ENCODE results near the gene RPL18A. TPM values are rescaled to one million over a fixed set of nuclear protein-coding genes. Genes with fewer than 3 reads are reported as not detected.
A peak's percentile ranks its signal among the peaks of the same experiment; 100 is the strongest.

Gene RPL18A
- total RNA-seq, 1 donor from 2014 or later = 975 TPM

GRCh38 chr19:17860993-17861360, 1.3 kb downstream of the RPL18A start:
- no peak overlapping the region for H3K27ac Mint-ChIP-seq
- peaks cover 4% of the 10 kb centered on the region for H3K36me3 ChIP-seq

GRCh38 chr19:17861542-17862402, 2.1 kb downstream of the RPL18A start:
- H3K9ac ChIP-seq = no peak overlapping the region
- H3K27ac ChIP-seq = no peak overlapping the region
- H3K4me1 ChIP-seq = peaks cover 7% of the 10 kb centered on the region
- peaks cover 20% of the 10 kb centered on the region for H3K27me3 Mint-ChIP-seq (ENCODE audit: insufficient read depth, low read depth)
- H4K20me1 ChIP-seq (ENCODE audit: low read depth) = peaks cover 52% of the 10 kb centered on the region
- no peak for TF ChIP-seq EZH2phosphoT487 (IDR thresholded peaks at IDR 0.05)
- no peak for DNase-seq (ENCODE audit: low spot score)
- H3K9me3 ChIP-seq (ENCODE audit: low read depth) = no peaks in the 10 kb centered on the region
- H3K36me3 ChIP-seq = peaks cover 4% of the 10 kb centered on the region
- peak overlapping the region; percentile 94 for H3K4me3 ChIP-seq
- peaks cover 58% of the 10 kb centered on the region for H3F3A ChIP-seq (ENCODE audit: low read depth)
- H3K9me3 Mint-ChIP-seq = no peaks in the 10 kb centered on the region
- no peaks in the 10 kb centered on the region for H3K27me3 ChIP-seq
- H3K4me2 ChIP-seq = peak overlapping the region; percentile 100
- peaks cover 32% of the 10 kb centered on the region for H3K36me3 Mint-ChIP-seq
- H3K4me3 Mint-ChIP-seq = peak overlapping the region; percentile 100
- no peak overlapping the region for H2AFZ ChIP-seq (replicated peaks)
- peaks cover 25% of the 10 kb centered on the region for H3K4me1 Mint-ChIP-seq
- no peak overlapping the region for H3K27ac Mint-ChIP-seq
- peaks cover 32% of the 10 kb centered on the region for H3K79me2 ChIP-seq (ENCODE audit: low read depth)

More at GRCh38 chr19:17860993-17861360, 1.3 kb downstream of the RPL18A start:
- H3K9me3 Mint-ChIP-seq = no peaks in the 10 kb centered on the region
- TF ChIP-seq CTCF (IDR thresholded peaks at IDR 0.05) = no peak
- TF ChIP-seq EZH2 (IDR thresholded peaks at IDR 0.05) = no peak
- no peak for TF ChIP-seq EZH2phosphoT487 (IDR thresholded peaks at IDR 0.05)
- Histone ChIP-seq H3K79me2 (ENCODE audit: low read depth) (peaks cover 32% of the 10 kb centered on the region), H3K4me2 (peak overlapping the region; percentile 100), H4K20me1 (ENCODE audit: low read depth) (peaks cover 52% of the 10 kb centered on the region), H3K27ac (no peak overlapping the region), H3K4me3 (peak overlapping the region; percentile 94), H2AFZ (replicated peaks) (no peak overlapping the region), H3K9ac (peak overlapping the region; percentile 92), H3K27me3 (no peaks in the 10 kb centered on the region), H3K4me1 (peaks cover 7% of the 10 kb centered on the region), H3K9me3 (ENCODE audit: low read depth) (no peaks in the 10 kb centered on the region), H3F3A (ENCODE audit: low read depth) (peaks cover 56% of the 10 kb centered on the region)
- peaks cover 20% of the 10 kb centered on the region for H3K27me3 Mint-ChIP-seq (ENCODE audit: insufficient read depth, low read depth)
- H3K4me1 Mint-ChIP-seq = peaks cover 25% of the 10 kb centered on the region
- peaks cover 32% of the 10 kb centered on the region for H3K36me3 Mint-ChIP-seq
- H3K4me3 Mint-ChIP-seq = peak overlapping the region; percentile 100
- DNase-seq (ENCODE audit: low spot score) = no peak

- H3K36me3 Mint-ChIP-seq = peaks cover 32% of the 10 kb centered on the region
- H3K27ac Mint-ChIP-seq = no peak overlapping the region
Observed at GRCh38 chr19:17862711-17863519, 3.2 kb downstream of the RPL18A start.

More at GRCh38 chr19:17862711-17863519, 3.2 kb downstream of the RPL18A start:
- DNase-seq (ENCODE audit: low spot score) = no peak
- peaks cover 7% of the 10 kb centered on the region for H3K4me1 ChIP-seq
- H3K27me3 Mint-ChIP-seq (ENCODE audit: insufficient read depth, low read depth) = peaks cover 16% of the 10 kb centered on the region
- peaks cover 25% of the 10 kb centered on the region for H3K4me1 Mint-ChIP-seq
- H3K9me3 ChIP-seq (ENCODE audit: low read depth) = no peaks in the 10 kb centered on the region
- H3K4me3 Mint-ChIP-seq = peak overlapping the region; percentile 62
- peaks cover 4% of the 10 kb centered on the region for H3K36me3 ChIP-seq
- H3K4me3 ChIP-seq = no peak overlapping the region
- no peak overlapping the region for H3K27ac ChIP-seq
- H3K9me3 Mint-ChIP-seq = no peaks in the 10 kb centered on the region
- peaks cover 32% of the 10 kb centered on the region for H3K79me2 ChIP-seq (ENCODE audit: low read depth)
- peaks cover 52% of the 10 kb centered on the region for H4K20me1 ChIP-seq (ENCODE audit: low read depth)
- no peak overlapping the region for H3K4me2 ChIP-seq
- H3K27me3 ChIP-seq = no peaks in the 10 kb centered on the region
- no peak overlapping the region for H2AFZ ChIP-seq (replicated peaks)
- no peak overlapping the region for H3K9ac ChIP-seq
- peaks cover 61% of the 10 kb centered on the region for H3F3A ChIP-seq (ENCODE audit: low read depth)
- TF ChIP-seq CTCF (IDR thresholded peaks at IDR 0.05) = no peak
- no peak for TF ChIP-seq EZH2 (IDR thresholded peaks at IDR 0.05)
- no peak for TF ChIP-seq EZH2phosphoT487 (IDR thresholded peaks at IDR 0.05)

Data from neural progenitor cell (in vitro differentiated cells).